SK-N-MC (cell line): ENCODE results near the gene TBC1D21.

ENCODE experiments used
- EZH2 ChIP-seq: fragments of 200-600 bp; sonication (generic); IDR thresholded peaks from one replicate; pipeline ENCODE4 v1.6.1; 2017; ENCODE audit warnings: antibody characterized with exemption
- FOXP2 ChIP-seq: optimal IDR thresholded peaks from 2 replicates; pipeline ENCODE3; 2011; ENCODE audit warnings: mild to moderate bottlenecking, moderate library complexity; ENCODE audit not compliant: insufficient read depth; ENCODE audit errors: extremely low read length, control extremely low read depth
- POLR2AphosphoS5 ChIP-seq: IDR thresholded peaks from 2 replicates; pipeline ENCODE4 v1.6.1; 2012; ENCODE audit warnings: mild to moderate bottlenecking, low read depth, low read length, borderline replicate concordance

DNA sequence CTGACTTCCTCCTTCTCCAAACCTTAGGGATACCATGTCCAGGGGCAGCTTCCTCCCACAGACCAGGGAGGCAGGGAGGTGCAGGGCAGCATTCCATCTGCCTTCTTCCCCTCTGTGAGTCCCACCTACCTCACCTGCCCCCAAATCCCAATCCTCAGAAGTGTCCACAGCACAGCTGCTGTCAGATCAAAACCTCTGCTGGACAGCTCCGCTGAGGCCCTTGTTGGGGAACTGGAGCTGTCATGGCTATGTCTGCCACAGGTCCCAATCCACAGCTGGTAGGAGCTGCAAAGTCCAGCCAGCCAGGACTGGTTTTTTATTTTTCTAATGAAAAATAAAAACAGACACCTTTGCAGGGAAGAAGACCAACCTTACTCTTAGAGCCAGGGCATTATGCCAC is 40.7 kb upstream of the TBC1D21 start:
- no peak for TF ChIP-seq EZH2
- TF ChIP-seq FOXP2: no peak
- no peak for TF ChIP-seq POLR2AphosphoS5
